GM19099 (cell line): ENCODE results near the gene SLC25A6.
A peak's percentile ranks its signal among the peaks of the same experiment; 100 is the strongest.

Experiments
- POLR2A ChIP-seq: IDR thresholded peaks from 3 replicates; pipeline ENCODE4 v1.6.1; 2011; ENCODE audit warnings: low read depth; ENCODE audit not compliant: insufficient read length; ENCODE audit errors: extremely low read depth

The SLC25A6 gene

DNA sequence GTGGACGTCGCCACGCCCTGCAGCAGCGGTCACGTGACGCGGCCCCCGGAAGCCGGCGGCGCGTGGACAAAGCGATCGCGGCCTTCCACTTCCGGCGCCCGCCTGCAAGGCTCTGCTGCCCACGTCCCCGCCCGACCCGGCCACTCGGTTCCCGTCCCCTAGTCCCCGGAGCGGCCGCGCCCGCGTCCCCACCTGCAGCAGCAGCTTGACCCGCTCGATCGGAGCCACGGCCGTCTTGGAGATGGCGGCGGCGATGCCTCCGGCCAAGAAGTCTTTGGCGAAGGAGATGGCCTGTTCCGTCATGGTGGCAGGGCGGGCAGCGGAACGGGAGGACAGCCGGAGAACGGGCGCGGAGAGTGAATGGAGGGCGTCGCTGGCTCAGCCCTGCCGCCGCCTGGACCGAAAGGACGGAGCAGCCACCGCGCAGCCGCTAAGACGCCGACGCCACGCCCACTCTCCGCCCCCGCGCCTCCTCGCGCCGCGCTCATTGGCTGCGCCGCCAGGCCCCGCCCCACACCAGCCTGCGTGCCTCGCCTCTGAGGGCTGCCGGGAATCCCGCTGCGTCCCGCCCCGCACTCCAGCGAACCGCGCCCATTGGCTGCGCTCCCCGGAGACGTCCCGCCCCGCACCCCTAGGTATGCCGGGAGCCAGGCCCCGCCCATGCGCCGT, at the start of gene SLC25A6:
TSS of gene SLC25A6 (minus strand) at position 407 of the 669 bp plus-strand sequence. CDS start at position 303, 104 bp downstream.
- peak; percentile 82 for TF ChIP-seq POLR2A

DNA sequence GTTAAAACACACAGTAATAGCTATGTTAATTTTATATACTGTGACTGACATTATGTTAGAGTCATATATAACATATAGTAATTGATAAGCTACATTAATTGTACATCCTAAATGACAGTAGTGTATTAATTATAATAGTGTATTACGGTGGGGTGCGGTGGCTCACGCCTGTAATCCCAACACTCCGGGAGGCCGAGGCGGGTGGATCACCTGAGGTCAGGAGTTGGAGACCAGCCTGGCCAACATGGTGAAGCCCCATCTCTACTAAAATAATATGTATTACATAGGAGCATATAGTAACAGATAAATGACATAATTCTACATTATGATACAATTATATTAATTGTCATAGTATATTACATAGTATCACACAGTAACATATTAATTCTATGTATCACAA, 48.6 kb upstream of the SLC25A6 start:
- no peak for TF ChIP-seq POLR2A

GRCh38 chrX:1435241-1435895, 43.5 kb upstream of the SLC25A6 start:
- TF ChIP-seq POLR2A: no peak

GRCh38 chrX:1434871-1435240, 42.9 kb upstream of the SLC25A6 start:
- TF ChIP-seq POLR2A: no peak

DNA sequence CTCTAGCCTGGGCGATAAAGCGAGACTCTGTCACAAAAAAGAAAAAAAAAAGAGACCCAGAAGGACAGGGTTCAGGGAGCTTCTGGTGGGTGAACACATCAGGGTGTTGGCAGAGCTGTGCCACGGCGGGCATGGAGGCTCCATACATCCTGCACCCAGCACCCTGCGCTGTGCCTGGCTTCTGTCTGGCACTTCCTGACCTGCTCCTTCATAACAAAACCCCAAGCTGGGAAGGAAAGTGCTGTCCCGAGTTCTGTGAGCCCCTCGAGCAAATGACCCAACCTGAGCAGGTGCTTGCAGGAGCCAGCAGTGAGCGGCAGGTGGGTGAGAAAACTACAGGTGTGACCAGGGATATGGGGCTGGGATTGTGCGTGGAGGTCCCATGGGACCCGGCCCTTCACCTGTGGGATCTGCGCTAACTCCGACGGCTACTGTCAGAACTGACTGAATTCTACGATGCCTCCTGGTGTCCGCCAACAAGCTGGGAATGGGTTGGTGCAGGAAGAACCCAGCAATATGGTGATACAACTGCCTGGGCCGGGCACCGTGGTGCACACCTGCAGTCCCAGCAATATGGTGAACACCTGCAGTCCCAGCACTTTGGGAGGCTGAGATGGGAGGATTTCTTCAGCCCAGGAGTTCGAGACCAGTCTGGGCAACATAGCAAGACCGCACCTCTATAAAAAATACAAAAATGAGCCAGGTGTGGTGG, 41.9 kb upstream of the SLC25A6 start:
- no peak for TF ChIP-seq POLR2A

DNA sequence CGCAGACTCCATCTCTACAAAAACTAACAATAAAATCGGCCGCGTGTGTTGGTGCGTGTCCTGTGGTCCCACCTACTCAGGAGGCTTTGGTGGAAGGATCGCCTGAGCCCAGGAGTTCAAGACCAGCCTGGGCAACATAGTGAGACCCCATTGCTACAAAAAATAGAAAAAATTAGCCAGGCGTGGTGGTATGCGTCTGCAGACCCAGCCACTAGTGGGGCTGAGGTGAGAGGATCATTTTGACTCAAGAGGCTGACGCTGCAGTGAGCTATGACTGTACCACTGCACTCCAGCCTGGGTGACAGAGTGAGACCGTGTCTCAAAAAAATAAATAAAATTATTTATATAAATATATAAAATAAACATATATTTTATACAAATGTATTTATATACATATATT, 38.5 kb upstream of the SLC25A6 start:
- no peak for TF ChIP-seq POLR2A

- TF ChIP-seq POLR2A: no peak
Observed at GRCh38 chrX:1427756-1428155, 35.8 kb upstream of the SLC25A6 start.

- no peak for TF ChIP-seq POLR2A
Observed at GRCh38 chrX:1425381-1425780, 33.5 kb upstream of the SLC25A6 start.

DNA sequence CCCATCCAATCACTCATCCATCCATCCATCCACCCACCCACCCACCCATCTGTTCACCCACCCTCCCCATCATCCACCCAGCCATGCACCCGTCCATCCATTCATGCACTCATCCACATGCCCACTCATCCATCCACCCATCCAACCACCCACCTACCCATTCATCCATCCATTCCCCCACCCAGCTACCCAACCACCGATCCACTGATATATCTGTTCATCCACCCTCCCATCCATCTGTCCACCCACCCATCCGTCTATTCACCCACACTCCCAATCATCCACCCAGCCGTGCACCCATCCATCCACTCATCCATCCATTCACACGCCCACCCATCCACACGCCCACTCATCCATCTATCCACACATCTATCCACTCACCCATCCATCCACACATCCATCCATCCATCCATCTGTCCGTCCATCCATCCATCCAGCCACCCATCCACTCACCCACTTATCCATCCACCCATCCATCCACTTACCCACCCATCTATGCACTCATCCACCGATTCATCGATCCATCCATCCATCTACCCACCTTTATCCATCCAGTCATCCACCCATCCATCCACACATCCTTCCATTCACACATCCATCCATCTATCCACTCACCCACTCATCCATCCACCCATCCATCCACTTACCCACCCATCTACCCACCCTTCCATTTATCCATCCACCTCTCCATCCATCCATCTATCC, 32.4 kb upstream of the SLC25A6 start:
- TF ChIP-seq POLR2A: no peak

DNA sequence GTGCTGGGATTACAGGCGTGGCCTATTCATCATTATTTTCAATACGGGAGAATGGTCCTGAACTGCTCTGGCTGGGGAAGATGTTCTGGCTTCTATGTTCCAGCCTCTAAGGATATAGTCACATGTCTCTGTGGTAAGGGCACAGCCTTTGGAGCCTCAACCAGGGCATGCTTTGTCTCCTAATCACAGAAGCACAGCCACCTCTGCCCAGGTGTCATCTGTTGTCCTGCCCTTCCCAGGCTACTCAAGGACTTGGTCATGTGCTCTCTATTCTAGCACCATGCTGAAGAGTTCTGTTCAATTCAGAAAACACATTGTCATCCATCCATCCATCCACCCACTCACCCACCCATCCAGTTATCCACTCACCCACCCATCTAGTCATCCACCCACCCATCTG, 31.3 kb upstream of the SLC25A6 start:
- no peak for TF ChIP-seq POLR2A

DNA sequence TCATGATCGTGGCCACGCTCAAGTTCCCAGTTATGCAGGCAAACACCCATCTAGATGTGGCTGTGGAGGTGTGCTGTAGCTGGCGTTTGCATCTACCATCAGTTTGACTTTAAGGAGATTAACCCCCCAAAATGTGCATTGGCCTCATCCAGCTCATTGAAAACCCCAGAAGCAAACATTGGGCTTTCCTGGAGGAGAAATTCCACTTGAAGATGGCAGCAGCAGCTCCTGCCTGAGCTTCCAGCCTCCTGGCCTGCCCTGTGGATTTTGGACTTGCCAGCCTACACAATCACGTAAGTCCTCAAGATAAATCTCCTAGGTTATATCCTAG, 30.2 kb upstream of the SLC25A6 start:
- TF ChIP-seq POLR2A: no peak

DNA sequence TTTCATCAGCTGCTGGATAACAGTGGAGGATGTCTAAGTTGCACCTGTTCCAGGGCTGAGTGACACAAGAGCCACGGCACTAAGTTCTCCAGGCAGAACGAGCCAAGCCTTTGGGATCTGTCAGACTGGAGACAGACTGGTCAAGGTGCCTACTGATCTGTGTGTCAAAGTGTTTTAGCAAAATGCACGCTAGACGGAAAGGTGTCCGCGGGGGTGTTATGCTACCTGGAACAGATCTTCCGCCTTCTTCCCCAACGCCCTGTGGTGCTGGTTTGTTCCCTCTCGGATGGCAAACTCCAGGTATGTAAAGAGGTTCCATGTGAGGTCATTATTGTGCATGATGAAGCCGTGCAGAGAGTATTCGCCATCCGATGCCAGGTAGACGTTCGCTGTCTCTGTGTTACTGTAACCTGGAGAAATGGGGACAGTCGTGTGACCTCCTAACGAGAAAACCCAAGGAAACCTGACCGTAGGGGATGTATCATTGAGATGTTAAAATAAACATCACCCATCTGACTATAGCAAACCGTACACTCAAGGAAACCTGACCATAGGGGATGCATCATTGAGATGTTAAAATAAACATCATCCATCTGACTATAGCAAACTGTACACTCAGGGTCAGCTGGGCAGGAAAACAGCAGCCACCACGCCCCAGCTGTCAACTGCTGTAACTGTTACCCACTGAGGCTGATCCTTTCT, 29.7 kb upstream of the SLC25A6 start:
- no peak for TF ChIP-seq POLR2A

DNA sequence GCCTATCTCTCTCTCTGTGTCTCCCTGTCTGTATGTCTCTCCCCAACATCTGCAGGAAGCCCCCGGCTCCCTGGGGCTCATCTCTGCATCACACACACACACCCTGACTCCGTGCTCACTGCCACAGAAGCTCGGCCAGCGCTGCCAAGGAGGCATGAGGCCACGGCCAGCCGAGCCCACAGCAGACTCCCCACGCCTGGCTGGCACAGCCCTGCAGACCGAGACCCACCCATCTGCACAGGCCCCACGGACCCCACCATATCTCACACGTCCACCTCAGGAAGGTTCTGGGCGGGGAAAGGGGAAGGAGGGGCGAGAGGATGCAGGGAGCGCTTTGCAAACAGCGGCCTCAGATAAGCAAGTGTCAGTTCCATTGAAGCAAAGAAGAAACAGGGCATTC, 28.5 kb upstream of the SLC25A6 start:
- no peak for TF ChIP-seq POLR2A

DNA sequence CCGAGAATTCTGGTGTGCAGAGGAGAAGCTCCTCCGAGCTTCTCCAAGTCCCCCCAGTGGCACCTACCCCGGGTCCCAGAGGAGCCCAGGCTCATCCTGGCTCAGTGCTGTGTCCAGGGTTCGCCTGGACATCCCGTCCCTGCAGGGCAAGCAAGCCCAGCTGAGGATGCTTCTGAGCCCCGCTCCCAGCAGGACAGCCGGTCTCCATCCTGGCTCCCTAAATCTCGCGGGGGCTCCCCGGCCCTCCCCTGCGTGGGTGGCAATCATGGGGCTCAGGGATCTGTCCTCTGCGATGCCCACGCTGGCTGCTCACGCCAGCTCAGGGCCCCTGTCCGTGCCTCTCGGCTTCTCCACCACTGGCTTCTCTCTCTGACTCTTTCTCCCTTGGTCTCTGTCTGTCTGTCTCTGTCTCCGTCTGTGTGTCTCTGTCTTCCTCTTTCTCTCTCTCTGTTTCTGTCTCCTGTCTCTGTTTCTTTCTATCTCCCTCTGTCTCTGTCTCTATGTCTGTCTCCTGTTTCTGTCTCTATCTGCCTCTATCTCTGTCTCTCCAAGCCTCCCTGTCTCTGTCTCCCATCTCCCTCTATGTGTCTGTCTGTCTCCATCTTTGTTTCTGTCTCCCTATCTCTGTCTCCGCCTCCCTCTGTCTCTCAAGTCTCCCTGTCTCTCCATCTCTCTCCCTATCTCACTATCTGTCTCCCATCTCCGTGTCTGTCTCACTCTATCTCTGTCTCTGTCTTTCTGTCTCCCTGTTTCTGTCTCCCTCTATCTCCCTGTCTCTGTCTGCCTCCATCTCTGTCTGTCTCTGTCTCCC, 27.8 kb upstream of the SLC25A6 start:
- peak; percentile 24 for TF ChIP-seq POLR2A
